GM12878 (cell line): ENCODE results near the gene BRAT1. TPM values are rescaled to one million over a fixed set of nuclear protein-coding genes. Genes with fewer than 3 reads are reported as not detected.

Source experiments
- ASH2L ChIP-seq: fragments of 300-600, 200-600 bp; sonication (generic); IDR thresholded peaks from 2 replicates; pipeline ENCODE4 v1.6.1; 2017; ENCODE audit warnings: low read depth, mild to moderate bottlenecking, borderline replicate concordance
- ATF3 ChIP-seq: IDR thresholded peaks from 2 replicates; pipeline ENCODE4 v1.6.1; 2011; ENCODE audit warnings: low read depth, mild to moderate bottlenecking, low read length, moderate library complexity, borderline replicate concordance; ENCODE audit errors: extremely low read depth
- BACH1 ChIP-seq: fragments of 450-650 bp; IDR thresholded peaks from 2 replicates; pipeline ENCODE4 v1.6.1; 2017; ENCODE audit warnings: mild to moderate bottlenecking, borderline replicate concordance
- BMI1 ChIP-seq: fragments of 450-650 bp; IDR thresholded peaks from 2 replicates; pipeline ENCODE4 v1.6.1; 2016; ENCODE audit warnings: mild to moderate bottlenecking, moderate library complexity, borderline replicate concordance
- CEBPZ ChIP-seq: fragments of 150-350 bp; IDR thresholded peaks from 2 replicates; pipeline ENCODE4 v1.6.1; 2016; ENCODE audit warnings: low read depth, low read length
- HDGF ChIP-seq: fragments of 450-650 bp; IDR thresholded peaks from 2 replicates; pipeline ENCODE4 v1.6.1; 2016; ENCODE audit warnings: antibody characterized with exemption
- HSF1 ChIP-seq: fragments of 150-350 bp; IDR thresholded peaks from 2 replicates; pipeline ENCODE4 v1.6.1; 2014; ENCODE audit warnings: mild to moderate bottlenecking, low read depth, low read length
- IKZF2 ChIP-seq, 2 experiments: fragments of 450-650 bp; IDR thresholded peaks; 2 replicates each; pipeline ENCODE4 v1.6.1; 2017; ENCODE audit warnings: mild to moderate bottlenecking in 2 of 2, moderate library complexity in 2 of 2
- MAX ChIP-seq: IDR thresholded peaks from 2 replicates; pipeline ENCODE4 v1.6.1; 2012; ENCODE audit warnings: low read depth, low read length, improper control_type of control experiment
- MEF2B ChIP-seq: fragments of 450-650 bp; IDR thresholded peaks from 2 replicates; pipeline ENCODE4 v1.6.1; 2018; ENCODE audit warnings: mild to moderate bottlenecking, moderate library complexity; ENCODE audit not compliant: partially characterized antibody, poor library complexity, severe bottlenecking
- MTA2 ChIP-seq: fragments of 450-650 bp; IDR thresholded peaks from 2 replicates; pipeline ENCODE4 v1.6.1; 2016; ENCODE audit warnings: low read depth, mild to moderate bottlenecking, moderate library complexity
- MYC ChIP-seq: IDR thresholded peaks from 2 replicates; pipeline ENCODE4 v1.6.1; 2011; ENCODE audit warnings: mild to moderate bottlenecking, low read length, moderate library complexity, inconsistent platforms; ENCODE audit not compliant: insufficient read depth, insufficient replicate concordance, insufficient read length, severe bottlenecking
- NFYB ChIP-seq: IDR thresholded peaks from 2 replicates; pipeline ENCODE4 v1.6.1; 2011; ENCODE audit warnings: low read depth, mild to moderate bottlenecking, low read length, improper control_type of control experiment, moderate library complexity; ENCODE audit not compliant: insufficient read depth
- PAX8 ChIP-seq: fragments of 450-650 bp; IDR thresholded peaks from 2 replicates; pipeline ENCODE4 v1.6.1; 2017; ENCODE audit warnings: mild to moderate bottlenecking, moderate library complexity
- SREBF1 ChIP-seq: IDR thresholded peaks from 2 replicates; pipeline ENCODE4 v1.6.1; 2012; ENCODE audit warnings: mild to moderate bottlenecking, low read length
- STAT1 ChIP-seq: fragments of 450-650 bp; conservative IDR thresholded peaks from 2 replicates; pipeline ENCODE4 v1.6.1; 2014; ENCODE audit warnings: antibody characterized with exemption, mild to moderate bottlenecking
- TBL1XR1 ChIP-seq: IDR thresholded peaks from 2 replicates; pipeline ENCODE4 v1.6.1; 2012; ENCODE audit warnings: low read depth, low read length, improper control_type of control experiment
- YBX1 ChIP-seq: fragments of 450-650 bp; IDR thresholded peaks from 2 replicates; pipeline ENCODE4 v1.6.1; 2016; ENCODE audit warnings: antibody characterized with exemption
- ZBTB40 ChIP-seq: fragments of 450-650 bp; IDR thresholded peaks from 2 replicates; pipeline ENCODE4 v1.6.1; 2016; ENCODE audit warnings: mild to moderate bottlenecking, moderate library complexity, borderline replicate concordance
- ZNF217 ChIP-seq: fragments of 450-650 bp; IDR thresholded peaks from 2 replicates; pipeline ENCODE4 v1.6.1; 2017; ENCODE audit warnings: antibody characterized with exemption, mild to moderate bottlenecking
- ZNF274 ChIP-seq: IDR thresholded peaks from one replicate; pipeline ENCODE4 v1.8.0; 2011; ENCODE audit not compliant: insufficient read length, insufficient read depth
- polyA plus RNA-seq, 11 experiments: library from polyadenylated mRNA; depleted of rRNA in 4 of 11; unstranded in 6 of 11; stranded (reverse) in 5 of 11; fragments of >200 nt; fragmentation: Nextera tagmentation in 4 of 11; fragmentation: Illumina TruSeq in 1 of 11; extraction: Ambion mirVana in 4 of 11; extraction: Trizol in 1 of 11; gene quantifications; 1 replicate in 1 of 11; 2 replicates in 10 of 11; pipeline versions ENCODE4 v1.2.1 to v1.2.3, GENCODE V29; 2011 to 2016; ENCODE audit warnings: inconsistent platforms in 2 of 11, missing spikeins in 2 of 11, low read depth in 1 of 11
- total RNA-seq, 4 experiments: library from RNA; depleted of rRNA in 3 of 4; stranded (reverse); fragments of >200 nt in 3 of 4; fragmentation: Illumina TruSeq in 1 of 4; extraction: Trizol in 1 of 4; gene quantifications; 2 replicates each; pipeline versions ENCODE4 v1.2.1 to v1.2.3, GENCODE V29; 2013 to 2021

BRAT1 gene
- total and polyA plus RNA-seq, 10 of the 15 experiments (the other 5 are each of a cell fraction or from before 2014, with no cell fraction given) = 0.13 to 53.3 (median 16.0) TPM

- peak; percentile 37 for TF ChIP-seq MEF2B
- TF ChIP-seq ASH2L = no peak
- no peak for TF ChIP-seq SREBF1
- TF ChIP-seq HSF1 = no peak
- TF ChIP-seq PAX8 = no peak
- no peak for TF ChIP-seq HDGF
- no peak for TF ChIP-seq ZNF274
- no peak for TF ChIP-seq ATF3
- no peak for TF ChIP-seq YBX1
- peak; percentile 53 for TF ChIP-seq BACH1
- no peak for TF ChIP-seq MTA2
- no peak for TF ChIP-seq MYC
- no peak for TF ChIP-seq NFYB
- 0 out of 2 replicates have a peak, but pooled peaks have one; percentile 16 for TF ChIP-seq MAX
- TF ChIP-seq ZNF217 = no peak
- TF ChIP-seq STAT1 = peak; percentile 90; the same call in 1 of the 2 replicates
- no peak for TF ChIP-seq TBL1XR1
- peak; percentile 91 for TF ChIP-seq BMI1
- TF ChIP-seq IKZF2 (IDR thresholded peaks at IDR 0.05) = no peak
- no peak for TF ChIP-seq ZBTB40
- TF ChIP-seq CEBPZ = no peak
Measured at GRCh38 chr7:2558629-2559282, 3.4 kb upstream of the BRAT1 start, which contains the start of gene IQCE (continued).
